K562 (cell line): ENCODE results near the gene ATG10. TPM values are rescaled to one million over a fixed set of nuclear protein-coding genes. Genes with fewer than 3 reads are reported as not detected.

Experiments
- ATAC-seq: fragments of 200-7000 bp; cut with Tn5 transposase; 3 replicates; pipeline ENCODE4 v1.9.1; 2020; ENCODE audit warnings: moderate library complexity
- BruUV-seq: library from RNA; stranded (reverse); fragments of 400-500 nt; replicated peaks from 2 replicates; lab custom pipeline; 2021; lab: Mats Ljungman, UMichigan
- CTCF ChIA-PET: fragments of 300-600 bp; formaldehyde crosslinking; extraction: SDS; loops from one replicate; lab custom pipeline; 2021; ENCODE audit warnings: low intra/inter-chr PET ratio; lab: Yijun Ruan, JAX
- POLR2A ChIA-PET: fragments of 300-600, 350-650 bp; sonication (Branson Sonifier 250); formaldehyde crosslinking; extraction: SDS; loops from one replicate; lab custom pipeline; 2021; ENCODE audit warnings: antibody characterized with exemption, inconsistent platforms; lab: Yijun Ruan, JAX
- DNase-seq, 4 experiments: peaks; one replicate each; pipeline versions ENCODE4 v3.0.0 to v3.0.0-alpha.2; 2011 to 2018; ENCODE audit warnings: low spot score in 3 of 4, mixed read lengths in 3 of 4; ENCODE audit errors: extremely low read depth in 1 of 4
- FAIRE-seq: peaks from 2 replicates; lab custom pipeline; 2011; peaks lifted over from hg19 to GRCh38; lab: Jason Lieb, UNC
- H2AFZ ChIP-seq: 2 replicates; pipeline ENCODE4 v1.6.0; 2011; ENCODE audit warnings: low read depth, low read length, control low read depth, inconsistent platforms
- H3K27ac ChIP-seq: fragments of 200-600 bp; 3 replicates; pipeline ENCODE4 v1.8.0; 2011; ENCODE audit warnings: low read depth, mild to moderate bottlenecking, control low read depth, inconsistent platforms, low read length, moderate library complexity, mixed read lengths; ENCODE audit errors: extremely low read depth
- H3K27me3 ChIP-seq, 2 experiments: fragments of 300-600 bp in 1 of 2; 2 replicates in 1 of 2; 3 replicates in 1 of 2; pipeline versions ENCODE4 v1.6.0 to v1.8.0; 2011; ENCODE audit warnings: inconsistent platforms in 2 of 2, low read length in 2 of 2, mild to moderate bottlenecking in 1 of 2, mixed read lengths in 1 of 2, moderate library complexity in 1 of 2; ENCODE audit not compliant: control insufficient read depth in 2 of 2, insufficient read depth in 2 of 2
- H3K36me3 ChIP-seq: fragments of 300-600 bp; 3 replicates; pipeline ENCODE4 v1.8.0; 2011; ENCODE audit warnings: mild to moderate bottlenecking, low read length, inconsistent platforms; ENCODE audit not compliant: control insufficient read depth, insufficient read depth
- H3K4me1 ChIP-seq, 2 experiments: fragments of 200-600 bp in 1 of 2; replicated peaks in 1 of 2; 2 replicates in 1 of 2; 3 replicates in 1 of 2; pipeline versions ENCODE4 v1.5.1 to v1.8.0; 2011; ENCODE audit warnings: inconsistent platforms in 2 of 2, low read length in 2 of 2, mild to moderate bottlenecking in 1 of 2, mixed read lengths in 1 of 2, moderate library complexity in 1 of 2; ENCODE audit not compliant: control insufficient read depth in 2 of 2, insufficient read depth in 2 of 2
- H3K4me2 ChIP-seq: 2 replicates; pipeline ENCODE4 v1.6.1; 2011; ENCODE audit warnings: low read length, control low read depth, inconsistent platforms, mixed read lengths; ENCODE audit not compliant: insufficient read depth
- H3K4me3 ChIP-seq: fragments of 200-600 bp; sonication (generic), shearing (Covaris generic); 2 replicates; pipeline ENCODE4 v1.5.1; 2016; ENCODE audit warnings: control low read depth, inconsistent platforms
- H3K79me2 ChIP-seq: fragments of 200-600 bp; 3 replicates; pipeline ENCODE4 v1.8.0; 2011; ENCODE audit warnings: low read length, inconsistent platforms; ENCODE audit not compliant: control insufficient read depth, insufficient read depth
- H3K9ac ChIP-seq, 2 experiments: 2 replicates each; pipeline versions ENCODE4 v1.6.0 to v1.6.1; 2011; ENCODE audit warnings: low read depth in 2 of 2, low read length in 2 of 2, control low read depth in 1 of 2, inconsistent platforms in 1 of 2, mild to moderate bottlenecking in 1 of 2, mixed read lengths in 1 of 2; ENCODE audit not compliant: insufficient read depth in 1 of 2
- H3K9me1 ChIP-seq: one replicate; pipeline ENCODE4 v1.6.0; 2011; ENCODE audit warnings: inconsistent platforms, mild to moderate bottlenecking, low read length, moderate library complexity; ENCODE audit not compliant: control insufficient read depth, insufficient read depth
- H3K9me3 ChIP-seq: replicated peaks from 2 replicates; pipeline ENCODE4 v1.5.1; 2011; ENCODE audit warnings: low read depth, low read length, inconsistent platforms; ENCODE audit not compliant: control insufficient read depth, insufficient read depth
- H4K20me1 ChIP-seq: replicated peaks from 2 replicates; pipeline ENCODE4 v1.6.1; 2011; ENCODE audit warnings: low read length, inconsistent platforms, mixed read lengths; ENCODE audit not compliant: control insufficient read depth, insufficient read depth
- BACH1 ChIP-seq: fragments of 200-800 bp; sonication (Bioruptor generic); IDR thresholded peaks from 2 replicates; pipeline ENCODE4 v1.6.1; 2016; ENCODE audit warnings: missing genetic modification characterization, missing compliant biosample characterization
- CBFA2T2 ChIP-seq: fragments of 450-650 bp; conservative IDR thresholded peaks from 2 replicates; pipeline ENCODE4 v1.6.1; 2017; ENCODE audit warnings: mild to moderate bottlenecking
- CBFA2T3 ChIP-seq: fragments of 450-650 bp; IDR thresholded peaks from 2 replicates; pipeline ENCODE4 v1.6.1; 2017
- CBX5 ChIP-seq: IDR thresholded peaks from 2 replicates; pipeline ENCODE4 v1.6.1; 2014; ENCODE audit warnings: low read depth, borderline replicate concordance
- NFATC3 ChIP-seq: fragments of 450-650 bp; IDR thresholded peaks from 2 replicates; pipeline ENCODE4 v1.6.1; 2017; ENCODE audit warnings: mild to moderate bottlenecking
- POLR3G ChIP-seq: IDR thresholded peaks from 2 replicates; pipeline ENCODE4 v1.6.1; 2011; ENCODE audit not compliant: insufficient read length, insufficient replicate concordance; ENCODE audit errors: extremely low read depth
- PPARD ChIP-seq: fragments of 250-450 bp; sonication (Bioruptor Pico); IDR thresholded peaks from 2 replicates; pipeline ENCODE4 v1.8.0; 2022; ENCODE audit warnings: inconsistent platforms, mild to moderate bottlenecking, moderate library complexity
- PTBP1 ChIP-seq: fragments of 200-400 bp; formaldehyde crosslinking; IDR thresholded peaks from 2 replicates; pipeline ENCODE4 v1.6.1; 2017; ENCODE audit warnings: low read depth, low read length
- SMC3 ChIP-seq: conservative IDR thresholded peaks from 2 replicates; pipeline ENCODE4 v1.6.1; 2011; ENCODE audit warnings: low read depth, low read length, improper control_type of control experiment; ENCODE audit not compliant: insufficient read depth
- SRSF1 ChIP-seq: fragments of 200-400 bp; formaldehyde crosslinking; IDR thresholded peaks from 2 replicates; pipeline ENCODE4 v1.6.1; 2017; ENCODE audit warnings: mild to moderate bottlenecking, low read depth, low read length, moderate library complexity
- TRIM24 ChIP-seq, 2 experiments: fragments of 450-650 bp; IDR thresholded peaks; 2 replicates each; pipeline ENCODE4 v1.6.1; 2016
- ZBTB1 ChIP-seq: sonication (generic); formaldehyde crosslinking; IDR thresholded peaks from 2 replicates; pipeline ENCODE4 v1.8.1; 2023; ENCODE audit warnings: missing genetic modification reagents, low read depth, mild to moderate bottlenecking, borderline replicate concordance
- ZC3H4 ChIP-seq: sonication (generic); formaldehyde crosslinking; IDR thresholded peaks from 2 replicates; pipeline ENCODE4 v1.9.0; 2021; ENCODE audit warnings: missing genetic modification reagents, borderline replicate concordance
- ZC3H8 ChIP-seq: fragments of 450-650 bp; IDR thresholded peaks from 2 replicates; pipeline ENCODE4 v1.6.1; 2017
- ZKSCAN3 ChIP-seq: fragments of 250-450 bp; sonication (Bioruptor Pico); IDR thresholded peaks from 2 replicates; pipeline ENCODE4 v1.4.0; 2020
- ZNF174 ChIP-seq: fragments of 250-450 bp; sonication (Bioruptor Pico); IDR thresholded peaks from 2 replicates; pipeline ENCODE4 v1.4.0; 2020; ENCODE audit warnings: mild to moderate bottlenecking
- WGBS: fragments of 100-300 bp; shearing (Covaris generic); methylation state at CpG from one replicate; pipeline ENCODE4 v1.1.6; 2016; ENCODE audit warnings: low coverage, mixed read lengths; ENCODE audit not compliant: insufficient coverage; ENCODE audit errors: missing lambda C conversion rate; 5-methylcytosine and 5-hydroxymethylcytosine counted together
- in situ Hi-C: fragments of 300-500 bp; cut with MboI; formaldehyde crosslinking; loops from 4 replicates; pipeline ENCODE4 v1.15.0; 2018; ENCODE audit warnings: inconsistent platforms, mixed read lengths
- intact Hi-C: fragments of 100-400 bp; cut with micrococcal nuclease; formaldehyde crosslinking; loops from 2 replicates; pipeline ENCODE4 v1.14.2; 2022
- polyA plus RNA-seq, 8 experiments: library from polyadenylated mRNA; depleted of rRNA in 4 of 8; stranded (reverse) in 5 of 8; unstranded in 3 of 8; fragments of >200 nt; fragmentation: Nextera tagmentation in 2 of 8; fragmentation: Illumina TruSeq in 1 of 8; extraction: Ambion mirVana in 2 of 8; extraction: Trizol in 1 of 8; gene quantifications; 2 replicates each; pipeline versions ENCODE4 v1.2.1 to v1.2.3, GENCODE V29; 2011 to 2014; ENCODE audit warnings: inconsistent platforms in 1 of 8, missing spikeins in 1 of 8
- total RNA-seq, 7 experiments: library from RNA; depleted of rRNA in 6 of 7; stranded (reverse); fragments of >200 nt in 6 of 7; fragmentation: Illumina TruSeq in 2 of 7; extraction: Trizol in 2 of 7; gene quantifications; 2 replicates each; pipeline versions ENCODE4 v1.2.1 to v1.2.3, GENCODE V29; 2011 to 2021; ENCODE audit warnings: low replicate concordance in 1 of 7
- TF ChIP-seq, protein P1 (sequence below), 2 experiments: fragments of 250-450 bp in 1 of 2; fragments of 450-650 bp in 1 of 2; sonication (Bioruptor Pico) in 1 of 2; IDR thresholded peaks; 2 replicates each; pipeline versions ENCODE4 v1.6.1 to v1.8.0; 2016 to 2021; ENCODE audit warnings: mild to moderate bottlenecking in 2 of 2, moderate library complexity in 2 of 2, missing compliant biosample characterization in 1 of 2, missing genetic modification characterization in 1 of 2
- TF ChIP-seq, protein P2 (sequence below): sonication (generic); formaldehyde crosslinking; IDR thresholded peaks from 2 replicates; pipeline ENCODE4 v1.8.1; 2022; ENCODE audit warnings: missing genetic modification reagents

The ATG10 gene
- total and polyA plus RNA-seq, 9 of the 15 experiments (the other 6 are each of a cell fraction or from before 2014, with no cell fraction given) = 7.0 to 18.8 (median 14.6) TPM

DNA sequence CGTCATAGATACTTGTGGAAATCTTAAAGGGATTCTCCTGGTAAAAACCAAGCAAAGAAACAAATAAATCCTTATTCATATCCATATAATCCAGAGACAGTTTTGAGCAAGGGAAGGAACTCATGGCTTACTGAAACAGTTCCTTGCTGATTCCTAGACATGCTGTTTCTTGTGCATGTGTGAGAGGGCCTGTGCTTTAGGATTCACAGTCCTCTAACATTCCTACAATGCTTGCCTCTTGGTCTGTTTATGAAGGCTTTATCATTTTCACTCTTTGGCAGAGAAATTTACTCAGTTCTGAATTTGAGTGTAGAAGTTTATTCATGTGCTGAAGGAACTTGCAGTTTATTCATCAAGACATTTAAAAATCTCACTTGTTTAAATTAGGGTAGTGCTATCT, 183.0 kb downstream of the ATG10 start:
- Histone ChIP-seq H3K9me3 (no peaks in the 10 kb centered on the region), H3K4me1 (no peaks in the 10 kb centered on the region), H2AFZ (no peak overlapping the region), H3K9ac (no peak overlapping the region), H3K79me2 (no peaks in the 10 kb centered on the region), H3K27me3 (no peaks in the 10 kb centered on the region), H4K20me1 (no peaks in the 10 kb centered on the region), H3K4me3 (no peak overlapping the region), H3K36me3 (no peaks in the 10 kb centered on the region), H3K9me1 (no peaks in the 10 kb centered on the region), H3K4me2 (no peak overlapping the region), H3K27ac (no peak overlapping the region)
- no peak for FAIRE-seq
- ATAC-seq = no peak
- DNase-seq = no peak
- intact Hi-C loops (no loop called here), in situ Hi-C loops (loop anchor here (25.0 kb wide), 1 partner anchor 642 kb away; no protein-coding TSS in a partner anchor)
- no TSS peak for BruUV-seq
- ChIA-PET CTCF (no interaction called here), POLR2A (no interaction called here)
- 59% methylated on average over 1 of the region's 1 CpG for WGBS
- TF ChIP-seq PPARD (CRISPR knock-in tag) (no peak), PTBP1 (no peak), ZBTB1 (CRISPR knock-in tag) (no peak), ZC3H4 (CRISPR knock-in tag) (no peak), ZNF174 (CRISPR knock-in tag) (no peak), BACH1 (tag) (no peak), SRSF1 (no peak), ZC3H8 (no peak), CBX5 (no peak), POLR3G (no peak), CBFA2T3 (no peak), TRIM24 (IDR thresholded peaks at IDR 0.05) (no peak), SMC3 (no peak), ZKSCAN3 (no peak), NFATC3 (no peak), CBFA2T2 (no peak)
- TF ChIP-seq, protein P1, sequence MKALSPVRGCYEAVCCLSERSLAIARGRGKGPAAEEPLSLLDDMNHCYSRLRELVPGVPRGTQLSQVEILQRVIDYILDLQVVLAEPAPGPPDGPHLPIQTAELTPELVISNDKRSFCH (CRISPR knock-in tag; IDR thresholded peaks at IDR 0.05) = no peak
- TF ChIP-seq, protein P1 (tag; IDR thresholded peaks at IDR 0.05) = no peak
- TF ChIP-seq, protein P2, sequence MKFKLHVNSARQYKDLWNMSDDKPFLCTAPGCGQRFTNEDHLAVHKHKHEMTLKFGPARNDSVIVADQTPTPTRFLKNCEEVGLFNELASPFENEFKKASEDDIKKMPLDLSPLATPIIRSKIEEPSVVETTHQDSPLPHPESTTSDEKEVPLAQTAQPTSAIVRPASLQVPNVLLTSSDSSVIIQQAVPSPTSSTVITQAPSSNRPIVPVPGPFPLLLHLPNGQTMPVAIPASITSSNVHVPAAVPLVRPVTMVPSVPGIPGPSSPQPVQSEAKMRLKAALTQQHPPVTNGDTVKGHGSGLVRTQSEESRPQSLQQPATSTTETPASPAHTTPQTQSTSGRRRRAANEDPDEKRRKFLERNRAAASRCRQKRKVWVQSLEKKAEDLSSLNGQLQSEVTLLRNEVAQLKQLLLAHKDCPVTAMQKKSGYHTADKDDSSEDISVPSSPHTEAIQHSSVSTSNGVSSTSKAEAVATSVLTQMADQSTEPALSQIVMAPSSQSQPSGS = no peak
